GM12875 (cell line): ENCODE data around the gene UNG.

Experiments used
- H3K4me3 ChIP-seq: one replicate; pipeline ENCODE4 v1.5.1; 2011; ENCODE audit warnings: low read depth, low read length, control low read depth
- TF ChIP-seq, protein P1 (sequence below): IDR thresholded peaks from 2 replicates; pipeline ENCODE4 v1.5.1; 2011; ENCODE audit warnings: low read depth, mild to moderate bottlenecking, control low read depth, inconsistent platforms, low read length, moderate library complexity, borderline replicate concordance; ENCODE audit not compliant: insufficient read depth

The UNG gene

DNA sequence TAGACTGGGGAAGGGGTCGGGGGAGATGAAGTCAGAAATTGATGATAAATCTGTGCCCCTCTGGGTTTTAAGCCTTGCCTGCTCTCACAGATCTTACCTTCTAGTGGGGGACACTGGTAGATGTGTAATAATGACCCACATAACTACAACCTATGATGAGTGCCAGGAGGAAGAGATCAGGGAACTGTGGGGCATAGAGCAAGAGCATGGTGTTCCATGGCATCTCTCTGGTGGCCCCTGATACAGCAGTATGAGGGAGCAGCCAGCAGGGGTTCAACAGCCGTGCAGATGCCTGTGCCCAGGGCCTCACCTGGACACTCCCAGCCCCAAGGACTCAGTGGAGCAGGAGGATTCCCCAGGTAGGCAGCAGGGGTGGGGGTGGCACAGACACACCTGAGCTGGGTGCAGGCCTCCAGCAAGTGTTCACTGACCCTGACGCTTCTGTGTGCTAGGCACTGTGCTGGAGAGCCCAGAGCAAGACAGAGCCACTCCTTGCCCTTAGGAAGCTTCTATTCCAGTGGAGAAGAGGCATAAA, 24.0 kb downstream of the UNG start:
- TF ChIP-seq, protein P1, sequence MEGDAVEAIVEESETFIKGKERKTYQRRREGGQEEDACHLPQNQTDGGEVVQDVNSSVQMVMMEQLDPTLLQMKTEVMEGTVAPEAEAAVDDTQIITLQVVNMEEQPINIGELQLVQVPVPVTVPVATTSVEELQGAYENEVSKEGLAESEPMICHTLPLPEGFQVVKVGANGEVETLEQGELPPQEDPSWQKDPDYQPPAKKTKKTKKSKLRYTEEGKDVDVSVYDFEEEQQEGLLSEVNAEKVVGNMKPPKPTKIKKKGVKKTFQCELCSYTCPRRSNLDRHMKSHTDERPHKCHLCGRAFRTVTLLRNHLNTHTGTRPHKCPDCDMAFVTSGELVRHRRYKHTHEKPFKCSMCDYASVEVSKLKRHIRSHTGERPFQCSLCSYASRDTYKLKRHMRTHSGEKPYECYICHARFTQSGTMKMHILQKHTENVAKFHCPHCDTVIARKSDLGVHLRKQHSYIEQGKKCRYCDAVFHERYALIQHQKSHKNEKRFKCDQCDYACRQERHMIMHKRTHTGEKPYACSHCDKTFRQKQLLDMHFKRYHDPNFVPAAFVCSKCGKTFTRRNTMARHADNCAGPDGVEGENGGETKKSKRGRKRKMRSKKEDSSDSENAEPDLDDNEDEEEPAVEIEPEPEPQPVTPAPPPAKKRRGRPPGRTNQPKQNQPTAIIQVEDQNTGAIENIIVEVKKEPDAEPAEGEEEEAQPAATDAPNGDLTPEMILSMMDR, result no peak
- H3K4me3 ChIP-seq, result no peak overlapping the region

- no peak overlapping the region for H3K4me3 ChIP-seq
- TF ChIP-seq, protein P1, result no peak
These were observed 27.7 kb downstream of the UNG start for GRCh38 chr12:109124878-109125648.

DNA sequence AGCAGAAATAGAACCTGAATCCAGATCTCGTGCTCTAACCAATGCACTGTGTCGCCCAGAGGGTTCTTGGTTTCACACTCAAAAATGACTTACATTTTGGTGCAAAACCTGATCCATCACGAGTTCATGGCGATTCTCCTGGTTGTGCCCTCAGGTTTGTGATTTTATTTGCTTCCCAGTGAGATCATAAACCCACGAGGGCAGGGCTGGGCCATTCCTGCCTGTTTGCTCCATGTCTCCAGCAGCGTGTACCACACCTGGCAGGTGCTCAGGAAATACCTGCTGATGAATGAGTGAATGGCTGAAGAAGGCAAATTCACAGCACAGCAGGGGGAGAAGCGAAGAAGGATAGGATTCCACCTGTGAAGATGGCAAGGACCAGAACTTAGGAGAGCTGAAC, 28.4 kb downstream of the UNG start:
- TF ChIP-seq, protein P1, result no peak

GRCh38 chr12:109126784-109127183, 29.4 kb downstream of the UNG start:
- TF ChIP-seq, protein P1, result no peak
- no peak overlapping the region for H3K4me3 ChIP-seq

More for the DNA sequence above, 28.4 kb downstream of the UNG start:
- no peak overlapping the region for H3K4me3 ChIP-seq

DNA sequence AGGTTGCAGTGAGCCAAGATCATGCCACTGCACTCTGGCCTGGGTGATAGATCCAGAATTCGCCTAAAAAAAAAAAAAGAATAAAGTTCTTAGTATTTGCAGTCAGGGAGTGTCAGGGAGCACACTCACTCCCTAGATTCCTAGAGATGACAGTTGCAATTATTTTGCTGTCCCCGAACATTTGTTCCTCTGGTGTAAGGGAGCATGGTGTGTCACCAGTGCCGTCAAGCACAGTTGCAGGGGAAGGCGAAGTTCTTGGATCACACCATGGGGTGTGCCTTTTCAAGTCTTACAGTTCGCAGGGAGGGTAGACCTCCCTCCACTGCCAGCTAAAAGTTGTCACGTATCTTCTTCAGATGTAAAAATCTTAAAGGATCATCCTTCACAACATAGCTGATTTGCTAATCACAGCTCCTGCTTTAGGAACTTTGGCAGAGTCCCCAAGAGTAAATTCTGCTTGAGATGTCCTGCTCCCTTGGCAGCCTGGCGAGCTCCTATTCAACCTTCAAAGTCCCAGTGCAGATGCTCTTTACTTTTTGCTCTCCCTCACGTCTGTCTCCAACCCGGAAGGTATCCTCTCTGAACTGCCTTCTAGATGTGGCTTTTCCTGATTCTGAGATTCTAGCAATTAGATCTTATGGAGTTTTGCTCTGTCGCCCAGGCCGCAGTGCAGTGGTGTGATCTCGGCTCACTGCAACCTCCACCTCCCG, 30.3 kb downstream of the UNG start:
- TF ChIP-seq, protein P1, result no peak
- H3K4me3 ChIP-seq, result no peak overlapping the region

GRCh38 chr12:109130297-109131153, 33.1 kb downstream of the UNG start:
- H3K4me3 ChIP-seq, result no peak overlapping the region
- TF ChIP-seq, protein P1, result no peak
